Dedifferentiated amniotic fluid mesenchymal stem cell (primary cell): ENCODE results near the gene CDH4.

ENCODE experiments used
- DNase-seq: peaks from one replicate; pipeline ENCODE4 v3.0.0-alpha.2; 2016; ENCODE audit errors: extremely low spot score

CDH4 gene

DNA sequence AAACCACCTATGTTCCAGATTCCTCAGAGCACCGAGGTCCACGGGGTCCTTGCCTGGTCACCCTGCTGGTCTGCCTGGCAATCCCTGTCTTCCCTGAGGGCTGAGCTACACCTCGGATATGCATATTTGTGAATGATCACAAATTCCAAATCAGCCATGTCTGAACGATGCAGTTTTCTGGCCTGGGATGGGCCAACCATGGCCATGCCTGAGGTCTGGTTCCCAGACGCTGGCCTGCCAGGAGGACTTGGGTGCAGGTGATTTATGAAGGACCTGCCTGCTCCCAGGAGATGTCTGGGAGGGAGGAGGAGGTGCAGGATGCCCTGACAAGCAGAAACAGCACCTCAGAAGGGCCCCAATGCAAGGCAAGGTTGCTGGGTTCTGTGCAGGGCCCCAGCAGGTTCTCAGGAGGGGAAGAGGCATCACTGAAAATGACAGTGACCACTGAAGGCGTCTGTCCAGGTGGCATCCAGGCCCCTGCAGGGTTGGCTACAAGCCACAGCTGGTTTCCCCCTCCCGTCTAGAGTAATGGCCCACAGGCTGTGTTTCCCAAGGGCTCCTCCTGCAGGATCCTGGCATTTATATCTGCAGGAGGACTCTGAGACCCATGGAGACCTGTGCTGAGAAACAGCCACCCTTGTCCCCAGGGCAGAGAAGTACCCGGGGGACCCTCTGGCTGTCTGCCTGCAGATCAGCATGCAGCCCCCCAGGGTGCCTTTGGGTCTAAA, 608.4 kb downstream of the CDH4 start:
- DNase-seq, result no peak

DNA sequence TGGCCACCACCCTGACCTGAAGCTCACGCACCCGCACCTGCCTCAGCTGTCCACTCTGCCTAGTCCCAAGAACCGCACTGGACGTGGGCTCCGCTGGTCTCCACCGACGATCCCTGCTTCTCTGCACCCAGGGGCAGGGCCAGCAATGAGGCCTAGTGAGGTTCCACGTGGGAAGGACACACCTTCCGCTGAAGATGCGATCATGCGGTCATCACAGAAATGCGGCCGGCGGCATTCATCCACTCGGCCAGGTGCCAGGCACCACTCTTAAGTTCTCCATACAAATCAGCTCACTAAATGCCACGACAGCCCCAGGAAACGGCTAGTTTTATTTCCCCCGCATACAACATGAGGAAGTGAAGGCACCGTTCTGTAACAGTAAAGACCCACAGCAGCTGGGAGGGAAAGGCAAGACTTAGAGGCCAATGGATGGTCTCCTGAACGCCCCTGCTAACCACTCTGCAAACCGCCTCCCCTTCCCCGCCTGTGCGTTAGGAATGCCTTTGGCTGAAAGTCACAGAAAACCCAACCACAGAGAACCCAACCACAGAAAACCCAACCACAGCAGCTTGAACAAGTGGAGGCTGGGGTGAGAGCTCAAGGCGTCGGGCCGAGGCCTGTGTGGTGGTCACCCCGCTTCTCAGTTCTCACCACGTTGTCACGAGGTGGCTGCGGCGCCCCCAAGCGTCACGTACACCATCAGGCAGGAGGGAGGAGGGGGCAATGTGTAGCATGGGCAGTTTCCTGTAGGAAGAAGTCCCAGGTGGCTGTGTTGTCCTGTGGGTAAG, 609.2 kb downstream of the CDH4 start:
- no peak for DNase-seq

DNA sequence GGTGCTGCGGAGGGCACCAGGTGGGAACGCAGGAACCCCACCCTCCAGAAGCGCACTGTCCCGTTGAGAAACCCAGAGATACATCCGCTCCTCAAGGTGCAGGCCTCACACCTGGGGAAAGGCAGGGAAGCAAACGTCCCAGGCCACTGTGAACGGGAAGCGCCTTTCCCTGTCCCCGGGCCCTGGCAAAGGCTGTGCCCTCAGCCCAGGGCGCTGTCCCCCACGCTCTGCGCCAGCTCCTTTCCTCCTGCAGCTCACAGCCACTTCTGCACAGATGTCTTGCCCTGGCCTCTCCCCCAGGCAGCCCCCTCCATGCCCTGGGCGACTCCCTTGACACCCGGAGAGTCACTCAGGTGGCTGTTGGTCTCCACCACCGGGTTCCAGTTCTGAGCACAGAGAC, 609.8 kb downstream of the CDH4 start:
- no peak for DNase-seq

DNA sequence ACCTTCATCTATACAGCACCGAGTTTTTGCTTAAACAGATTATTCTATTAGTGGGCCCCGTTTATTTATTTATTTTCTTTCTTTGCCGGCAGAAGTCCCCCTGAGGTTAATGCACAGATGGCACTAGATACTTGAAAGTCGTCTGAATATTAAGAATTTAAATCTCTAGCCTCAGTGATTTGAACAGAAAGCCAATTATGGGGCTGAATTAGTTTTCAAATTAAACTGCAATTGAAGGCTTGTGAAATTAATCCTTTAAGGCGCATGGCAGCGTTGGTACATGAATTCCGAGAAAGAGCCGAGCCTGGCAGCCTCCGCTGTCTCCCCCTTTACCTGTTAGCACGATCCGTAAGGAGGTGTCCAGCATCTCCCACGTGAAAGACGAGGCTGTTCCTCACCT, 610.8 kb downstream of the CDH4 start:
- no peak for DNase-seq

DNA sequence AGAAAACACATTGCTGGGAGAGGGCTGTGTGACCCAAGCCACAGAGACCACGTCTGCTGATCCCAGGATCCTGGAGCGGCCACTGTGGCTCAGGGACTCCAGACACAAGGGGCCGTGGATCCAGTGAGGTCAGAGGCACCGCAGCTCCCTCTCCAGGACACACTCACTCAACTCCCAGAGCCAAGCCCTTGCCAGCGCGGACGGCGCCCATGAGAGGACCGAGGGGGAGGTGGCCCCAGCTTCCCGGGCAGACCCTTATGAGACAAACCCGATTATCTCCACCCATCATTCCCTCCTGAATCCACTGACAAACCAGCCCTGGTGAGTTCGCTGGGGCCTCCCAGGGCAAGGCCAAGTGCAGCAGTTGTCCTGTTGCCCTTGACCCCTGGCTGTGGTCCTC, 612.4 kb downstream of the CDH4 start:
- no peak for DNase-seq

DNA sequence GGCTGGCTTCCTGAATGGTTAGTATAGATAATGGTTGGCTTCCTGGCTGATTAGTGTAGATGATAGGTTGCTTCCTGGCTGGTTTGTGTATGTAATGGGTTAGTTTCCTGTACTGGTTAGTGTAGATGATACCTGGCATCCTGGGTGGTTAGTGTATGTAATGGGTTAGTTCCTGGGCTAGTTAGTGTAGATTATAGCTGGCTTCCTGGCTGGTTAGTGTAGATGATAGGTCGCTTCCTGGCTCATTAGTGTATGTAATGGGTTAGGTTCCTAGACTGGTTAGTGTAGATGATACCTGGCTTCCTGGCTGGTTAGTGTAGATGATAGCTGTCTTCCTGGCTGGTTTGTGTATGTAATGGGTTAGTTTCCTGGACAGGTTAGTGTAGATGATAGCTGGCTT, 613.3 kb downstream of the CDH4 start:
- DNase-seq, result no peak

DNA sequence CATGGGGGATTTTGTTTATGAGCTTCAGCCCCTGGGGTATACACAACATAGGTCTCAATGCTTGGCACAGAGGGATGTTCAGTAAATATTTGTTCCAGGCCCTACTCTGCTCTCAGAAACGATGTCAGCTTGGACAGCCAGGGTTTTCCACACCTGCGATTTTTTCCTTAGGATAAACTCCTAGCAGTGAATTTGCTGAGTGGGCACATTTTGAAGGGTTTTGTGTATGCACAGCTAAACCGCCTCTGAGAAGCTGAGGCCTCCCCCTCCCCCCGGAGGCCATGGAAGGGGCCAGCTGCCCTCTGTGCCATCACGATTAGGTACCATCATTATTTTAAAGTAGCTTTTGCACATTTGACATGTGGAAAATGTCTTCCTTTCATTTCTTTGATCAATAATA, 614.1 kb downstream of the CDH4 start:
- no peak for DNase-seq

DNA sequence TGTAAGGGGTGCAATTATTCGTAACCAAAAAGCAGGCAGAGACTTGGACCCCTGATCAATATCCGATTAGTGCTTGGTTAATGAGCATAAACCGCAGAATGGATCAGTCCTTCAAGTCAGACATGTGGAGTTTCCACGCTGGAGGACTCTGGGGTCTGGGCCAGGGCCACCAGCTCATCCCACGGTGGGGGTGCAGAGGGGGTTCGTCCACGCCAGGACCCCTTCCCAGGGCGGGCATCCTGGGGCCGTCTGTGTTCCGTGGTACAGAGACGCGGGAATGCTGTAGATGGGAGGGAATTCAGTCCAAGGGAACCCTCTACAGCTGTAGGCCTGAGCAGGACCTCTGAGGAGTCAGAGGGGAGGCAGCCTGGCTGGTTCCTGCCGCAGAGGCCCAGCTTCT, 615.9 kb downstream of the CDH4 start:
- DNase-seq, result no peak

DNA sequence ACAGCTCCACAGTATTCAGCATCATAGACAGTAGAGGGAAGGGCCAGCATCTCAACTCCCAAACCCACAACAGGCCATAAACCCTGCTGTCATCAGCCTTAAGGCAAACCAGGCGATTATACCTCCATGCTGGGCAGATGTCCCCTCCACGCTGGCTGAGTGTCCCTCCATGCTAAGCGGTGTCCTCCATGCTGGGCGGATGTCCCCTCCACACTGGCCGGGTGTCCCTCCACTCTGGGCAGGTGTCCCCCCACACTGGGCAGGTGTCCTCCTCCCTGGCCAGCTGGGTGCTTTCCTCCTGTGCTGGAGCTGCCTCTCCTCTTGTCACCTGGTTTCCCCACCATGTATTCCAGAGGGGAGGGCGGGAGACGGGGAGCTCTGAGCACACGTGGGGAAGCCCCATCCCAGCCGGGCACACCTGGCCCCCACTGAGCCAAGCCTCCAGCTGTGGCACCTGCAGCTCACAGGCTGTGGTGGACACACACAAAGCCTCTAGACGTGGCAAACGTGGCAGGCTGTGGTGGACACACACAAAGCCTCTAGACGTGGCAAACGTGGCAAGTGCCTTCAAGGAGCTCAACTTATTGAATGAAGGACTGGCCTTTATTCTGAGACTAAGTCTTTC, 616.5 kb downstream of the CDH4 start:
- DNase-seq, result no peak

DNA sequence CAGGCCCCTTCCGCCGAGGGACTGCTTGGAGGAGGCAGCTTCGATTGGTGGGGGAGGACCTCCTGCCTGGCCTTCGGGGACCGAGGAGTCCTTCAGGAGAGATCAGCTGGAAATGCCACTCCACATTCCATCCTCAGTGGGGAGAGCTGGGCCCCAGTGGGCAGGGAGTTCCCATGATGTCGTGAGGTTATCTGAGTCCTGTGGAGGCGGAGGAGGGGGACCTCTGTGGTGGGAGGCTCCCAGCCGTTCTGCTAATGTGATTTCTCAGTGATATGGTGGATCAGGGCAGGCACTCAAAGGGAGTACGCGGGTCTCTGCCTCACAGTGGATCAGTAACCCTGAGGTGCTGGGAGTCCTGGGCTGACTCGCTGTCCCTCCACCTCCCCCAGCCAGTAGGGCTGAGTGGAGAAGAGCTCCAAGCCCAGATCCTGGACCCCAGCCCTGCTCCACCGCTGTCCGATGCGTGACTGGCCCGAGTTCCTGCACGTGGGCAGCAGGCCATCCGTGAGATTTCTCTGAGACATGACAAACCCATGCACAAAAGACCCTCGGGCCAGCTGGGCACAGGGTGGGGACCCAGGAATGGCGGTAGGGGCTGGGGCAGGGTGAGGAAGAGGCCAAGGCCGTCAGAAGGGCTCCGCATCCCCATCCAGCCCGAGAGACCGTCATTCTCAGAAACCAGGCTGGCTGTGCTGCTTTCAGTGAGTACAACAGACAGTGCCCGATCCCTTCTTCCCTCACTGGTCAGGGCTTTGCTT, 617.9 kb downstream of the CDH4 start:
- no peak for DNase-seq

DNA sequence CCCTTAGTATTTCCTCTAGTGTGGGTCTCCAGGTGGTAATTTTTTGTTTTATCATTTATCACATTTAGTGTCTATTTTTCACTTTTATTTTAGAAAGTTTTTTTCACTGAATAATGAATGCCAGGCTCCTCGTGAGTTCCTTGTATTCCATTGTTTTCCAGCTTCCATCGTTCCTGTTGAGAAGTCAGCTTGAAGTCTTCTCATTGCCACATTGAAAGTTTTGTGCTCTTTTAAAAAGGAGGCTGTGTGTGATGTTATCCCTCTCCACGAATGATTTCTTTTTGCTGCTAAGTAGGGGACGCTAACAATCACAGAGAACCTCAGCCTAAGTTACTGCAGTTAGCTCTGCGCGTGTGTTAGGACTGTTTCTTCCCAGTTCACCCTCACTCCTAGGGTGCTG, 619.1 kb downstream of the CDH4 start:
- DNase-seq, result no peak

DNA sequence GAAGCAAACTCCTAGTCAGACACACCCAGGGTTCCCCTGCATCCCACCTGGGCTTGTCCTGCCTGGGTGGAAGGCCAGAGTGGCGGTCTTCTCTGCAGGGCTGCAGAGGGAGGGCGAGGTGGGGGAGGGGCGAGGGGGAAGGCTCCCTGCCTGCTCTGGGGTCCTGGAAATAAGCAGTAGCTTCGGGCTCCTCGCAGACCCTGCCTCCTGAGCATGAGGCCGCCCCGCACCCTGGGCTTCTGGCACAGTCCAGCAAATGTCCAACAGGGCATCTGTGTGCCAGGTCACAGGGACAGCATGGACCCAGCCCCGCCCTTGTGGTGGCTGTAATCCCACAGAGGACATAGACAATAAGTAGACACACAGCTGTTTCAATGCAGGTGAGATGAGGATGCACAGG, 619.9 kb downstream of the CDH4 start:
- no peak for DNase-seq

DNA sequence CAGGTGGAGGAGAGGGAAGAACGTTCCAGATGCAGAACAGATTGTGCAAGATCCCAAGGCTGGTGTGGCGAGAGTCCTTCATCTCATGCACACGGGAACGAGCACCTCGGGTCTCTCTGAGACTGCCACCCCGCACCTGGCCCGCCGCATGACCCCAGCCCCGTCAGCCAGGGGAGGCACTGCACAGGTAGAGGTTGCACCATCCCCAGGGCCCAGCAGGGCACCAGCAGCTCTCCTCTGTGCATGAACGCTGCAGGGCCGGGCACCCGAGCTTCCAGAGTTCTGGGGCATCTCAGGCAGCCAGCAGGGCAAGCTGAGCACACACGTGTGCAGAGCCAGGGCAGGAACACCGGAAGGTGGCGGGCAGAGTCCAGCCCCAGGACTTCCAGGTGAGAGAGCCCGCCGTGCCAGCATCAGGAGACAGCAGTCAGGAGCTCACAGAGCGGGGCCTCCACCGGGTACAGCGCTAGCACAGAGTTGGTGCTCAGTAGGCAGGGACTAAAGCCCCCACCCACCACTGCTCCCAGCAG, 620.4 kb downstream of the CDH4 start:
- DNase-seq, result no peak

DNA sequence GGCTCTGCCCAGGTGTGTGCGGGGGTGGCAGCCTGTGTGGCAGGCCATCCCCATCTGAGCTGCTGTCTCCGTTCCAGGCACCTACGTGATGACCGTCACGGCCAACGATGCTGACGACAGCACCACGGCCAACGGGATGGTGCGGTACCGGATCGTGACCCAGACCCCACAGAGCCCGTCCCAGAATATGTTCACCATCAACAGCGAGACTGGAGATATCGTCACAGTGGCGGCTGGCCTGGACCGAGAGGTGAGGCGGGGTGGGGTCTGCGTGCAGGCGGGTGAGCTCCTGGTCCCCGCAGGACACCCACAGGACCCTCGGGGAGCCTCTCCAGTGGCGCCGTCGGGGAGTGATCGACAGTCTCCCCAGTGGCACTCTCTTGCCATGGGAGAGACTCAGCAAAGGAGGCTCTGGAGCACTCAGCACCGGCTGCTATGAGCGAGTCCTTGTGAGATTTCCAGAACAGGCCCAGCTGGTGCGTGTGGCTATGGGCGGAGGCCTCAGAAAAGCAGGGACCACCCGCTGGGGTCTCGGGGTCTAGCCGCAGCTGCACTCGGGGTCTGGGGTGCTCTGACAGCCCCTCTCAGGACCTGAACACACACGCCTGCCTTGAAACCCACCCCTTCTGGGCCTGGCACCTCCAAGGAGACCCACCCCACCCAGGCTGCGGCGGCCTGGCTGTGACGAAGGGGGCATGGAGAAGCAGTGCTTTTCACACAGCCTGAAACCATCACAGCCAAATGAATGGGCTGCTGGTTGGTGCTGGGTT, 621.8 kb downstream of the CDH4 start:
- no peak for DNase-seq

DNA sequence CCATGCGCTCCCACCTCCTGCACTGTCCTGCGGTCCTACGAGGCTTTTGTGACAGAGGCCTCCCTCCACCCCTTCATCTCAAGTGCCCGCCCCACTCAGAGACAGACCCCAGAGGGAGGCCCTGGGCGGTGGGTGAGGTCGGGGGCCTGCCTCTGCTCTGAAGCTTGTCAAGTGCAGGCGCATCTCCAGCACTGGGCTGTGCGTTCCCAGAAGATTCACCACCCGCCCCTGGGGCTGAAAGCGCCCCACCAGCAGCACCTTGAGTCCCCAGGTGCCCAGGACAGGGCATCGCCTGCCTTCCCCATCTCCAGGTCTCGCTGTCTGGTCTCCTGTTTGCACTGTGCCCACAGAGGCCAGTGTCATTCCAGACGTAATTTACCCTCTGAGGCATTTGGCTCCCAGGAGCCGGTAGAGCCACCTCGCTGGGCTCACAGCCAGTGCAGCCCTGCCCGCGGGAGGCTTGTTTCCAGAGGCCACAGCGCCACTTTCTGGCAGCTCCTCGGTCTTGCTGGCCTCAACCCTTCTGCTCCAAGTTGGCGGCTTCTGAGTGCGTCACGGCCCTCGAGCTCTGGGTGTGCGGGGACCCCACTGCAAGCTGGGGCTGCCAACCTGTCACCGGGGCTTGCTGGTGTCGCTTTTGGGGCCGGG, 622.5 kb downstream of the CDH4 start:
- DNase-seq, result no peak

DNA sequence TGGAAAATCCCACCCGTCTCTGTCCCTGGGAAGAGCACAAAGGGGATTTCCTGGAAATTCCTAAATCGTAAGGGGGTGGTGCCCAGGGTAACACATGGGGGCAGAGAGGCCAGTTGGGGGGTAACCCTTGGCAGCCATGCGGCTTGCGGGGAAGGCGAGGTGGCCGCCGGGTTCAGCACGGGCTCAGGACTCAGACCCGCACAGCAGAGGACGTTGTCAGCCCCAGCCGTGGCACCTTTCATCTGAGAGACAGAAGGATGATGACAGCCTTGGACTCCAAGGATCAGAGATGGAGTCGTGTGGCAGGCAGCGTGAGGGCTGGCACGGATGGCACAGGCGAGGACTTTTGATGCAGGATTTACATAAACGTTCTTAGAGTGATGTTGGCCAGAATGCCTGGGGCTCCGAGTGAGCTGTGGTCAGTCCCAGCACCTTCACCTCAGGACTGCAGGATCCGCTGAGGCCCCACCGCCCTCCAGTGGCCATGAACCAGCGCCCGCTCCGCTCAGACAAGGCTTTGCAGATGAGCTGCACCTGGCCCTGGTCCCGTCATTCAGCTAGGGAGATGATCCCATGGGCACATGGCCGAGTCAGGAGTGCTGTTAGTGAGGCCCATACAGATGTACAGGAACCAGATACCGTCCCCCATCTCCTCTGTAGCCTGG, 623.3 kb downstream of the CDH4 start:
- DNase-seq, result no peak

DNA sequence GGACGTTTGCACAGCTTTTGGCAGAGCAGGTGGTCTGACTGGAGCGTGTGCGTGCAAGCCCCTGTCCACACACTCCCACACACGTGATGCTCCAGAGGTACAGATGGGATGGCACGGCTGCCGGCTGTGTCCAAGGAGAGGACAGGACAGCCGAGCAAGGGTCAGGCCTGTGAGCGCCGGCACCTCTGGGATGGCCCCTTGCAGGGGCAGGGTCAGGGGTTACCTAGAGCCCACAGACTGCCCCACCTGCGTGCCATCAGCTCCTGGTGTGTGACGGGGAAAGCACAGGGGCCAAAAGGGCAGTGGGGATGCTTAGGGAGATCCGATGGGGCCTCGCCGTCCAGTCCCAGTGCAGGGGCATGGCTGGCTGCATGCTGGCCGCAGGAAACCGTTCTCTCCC, 623.9 kb downstream of the CDH4 start:
- DNase-seq, result no peak

DNA sequence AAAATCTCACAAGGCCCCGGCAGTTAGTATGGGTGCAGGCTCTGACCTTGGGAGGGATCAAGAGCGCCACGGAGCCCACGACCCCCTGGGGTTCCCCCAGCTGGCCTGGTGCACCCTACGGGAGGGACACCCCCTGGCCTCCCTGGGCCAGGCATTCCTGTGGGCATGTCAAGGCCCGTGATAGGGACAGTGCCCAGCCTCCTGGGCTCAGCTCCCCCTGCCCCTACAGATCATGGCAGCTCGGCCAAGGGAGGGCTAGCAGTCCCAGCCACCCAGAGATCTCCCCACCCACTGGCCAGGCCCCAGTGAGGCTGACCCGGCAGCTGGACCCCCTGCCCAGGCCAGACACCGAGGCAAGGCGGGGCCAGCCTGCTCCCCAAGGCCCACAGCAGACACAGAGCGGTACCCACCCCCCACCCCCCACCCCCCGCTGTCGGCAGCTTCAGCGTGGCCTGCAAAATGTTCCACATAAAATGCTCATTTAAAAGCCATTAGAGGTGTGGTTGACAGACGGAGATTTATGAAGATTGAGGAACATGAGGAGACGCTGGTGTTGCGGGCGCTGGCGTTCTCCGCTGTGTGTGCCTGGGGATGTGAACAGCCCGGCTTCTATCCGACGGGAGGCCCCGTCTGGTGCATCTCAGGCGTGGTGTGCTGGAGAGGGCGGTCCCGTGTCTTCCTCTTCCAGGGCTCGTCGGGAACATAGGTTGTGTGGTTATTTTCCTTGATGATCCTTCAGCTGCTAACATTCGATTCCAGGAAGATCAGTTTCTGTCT, 625.1 kb downstream of the CDH4 start:
- no peak for DNase-seq

DNA sequence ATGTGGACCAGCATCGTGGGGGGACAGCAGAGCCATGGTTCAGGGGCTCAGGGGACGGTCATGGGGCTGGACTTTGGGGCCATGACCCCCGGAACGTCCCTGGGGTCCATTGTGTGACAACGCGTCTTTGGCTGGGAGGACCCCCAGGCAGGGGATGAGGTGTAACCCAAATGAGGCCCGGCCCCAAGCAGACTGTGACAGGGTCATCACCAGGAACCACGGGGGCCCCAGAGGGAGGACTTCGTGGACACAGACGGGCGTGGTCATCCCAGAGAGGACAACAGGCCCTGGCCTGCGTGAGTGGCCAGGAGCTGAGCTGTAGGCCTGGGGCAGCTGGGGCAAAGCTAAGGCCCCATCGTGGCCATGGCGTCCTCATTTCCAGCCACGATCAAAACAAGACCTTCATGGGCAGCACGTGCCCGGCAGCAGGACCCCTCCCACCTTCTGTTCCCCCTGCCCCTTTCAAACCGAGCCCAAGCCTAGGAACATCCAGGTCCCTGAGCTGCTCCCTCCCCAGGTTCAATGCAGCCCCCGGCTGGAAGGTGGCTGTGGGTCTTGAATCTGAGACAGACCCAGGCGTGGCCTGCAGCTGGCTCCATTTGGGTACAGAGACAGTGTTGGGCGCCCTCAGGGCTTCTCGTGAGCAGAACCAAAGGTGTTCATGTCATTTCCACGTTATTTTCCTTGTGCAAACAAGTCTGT, 625.9 kb downstream of the CDH4 start:
- no peak for DNase-seq
